Kidney (tissue), 14 donors: ENCODE measurements around the gene CD58. TPM values are rescaled to one million over a fixed set of nuclear protein-coding genes. Genes with fewer than 3 reads are reported as not detected.
A peak's percentile ranks its signal among the peaks of the same experiment; 100 is the strongest.
"Not testable (repeated sequence)": the region's sequence is repeated elsewhere in the genome, so short reads cannot be mapped to it uniquely, and the experiment has no call there.

Experiments used
- DNase-seq, 5 donors: peaks; one replicate each; pipeline ENCODE4 v3.0.0-alpha.2; 2013 to 2020
- FAIRE-seq: peaks from 2 replicates; lab custom pipeline; 2012; peaks lifted over from hg19 to GRCh38; lab: Jason Lieb, UNC
- H3K27ac ChIP-seq, 2 donors: one replicate each; pipeline ENCODE4 v1.7.0; 2013; ENCODE audit warnings: low read depth in 2 of 2, low read length in 2 of 2, inconsistent platforms in 1 of 2
- H3K27me3 ChIP-seq: one replicate; pipeline ENCODE4 v1.7.1; 2013; ENCODE audit warnings: low read length, inconsistent platforms; ENCODE audit not compliant: control insufficient read depth, insufficient read depth
- H3K36me3 ChIP-seq, 3 donors: one replicate each; pipeline versions ENCODE4 v1.7.0 to v1.7.1; 2013; ENCODE audit warnings: low read length in 3 of 3, control low read depth in 1 of 3, inconsistent platforms in 1 of 3; ENCODE audit not compliant: insufficient read depth in 3 of 3, control insufficient read depth in 2 of 3
- H3K4me1 ChIP-seq, 3 donors: one replicate each; pipeline versions ENCODE4 v1.7.0 to v1.7.1; 2013; ENCODE audit warnings: low read length in 3 of 3, inconsistent platforms in 1 of 3, low read depth in 1 of 3; ENCODE audit not compliant: control insufficient read depth in 2 of 3, insufficient read depth in 2 of 3
- H3K4me3 ChIP-seq, 3 donors: one replicate each; pipeline versions ENCODE4 v1.7.0 to v1.8.1; 2013; ENCODE audit warnings: low read length in 3 of 3, control low read depth in 1 of 3, inconsistent platforms in 1 of 3
- H3K9ac ChIP-seq, 3 donors: one replicate each; pipeline versions ENCODE4 v1.7.0 to v1.7.1; 2013; ENCODE audit warnings: low read length in 3 of 3, control low read depth in 1 of 3, inconsistent platforms in 1 of 3
- H3K9me3 ChIP-seq, 3 donors: one replicate each; pipeline versions ENCODE4 v1.7.0 to v1.7.1; 2013; ENCODE audit warnings: low read length in 3 of 3, control low read depth in 1 of 3, inconsistent platforms in 1 of 3; ENCODE audit not compliant: control insufficient read depth in 2 of 3, insufficient read depth in 1 of 3
- intact Hi-C: fragments of 100-400 bp; cut with DNase I; formaldehyde crosslinking; loops from one replicate; pipeline ENCODE4 v1.11.1; 2022
- polyA plus RNA-seq: library from polyadenylated mRNA; stranded (reverse); fragments of 350-450 nt; fragmentation: Illumina TruSeq; extraction: RNeasy Lipid Tissue Mini Kit (QIAGEN cat#74804); gene quantifications from one replicate; pipeline ENCODE4 v1.2.3, GENCODE V29; 2014; ENCODE audit warnings: low read depth, low replicate concordance; ENCODE audit not compliant: insufficient read depth
- total RNA-seq: library from RNA; stranded (reverse); fragmentation: NEBNext Ultra II Directional; extraction: Animal tissue kit (Norgen Biotek cat#: 25700); gene quantifications from one replicate; pipeline ENCODE4 v1.2.1, GENCODE V29; 2021
- TF ChIP-seq, protein P1 (sequence below): IDR thresholded peaks from 3 replicates; pipeline ENCODE4 v1.5.1; 2012; ENCODE audit warnings: mild to moderate bottlenecking, moderate library complexity, borderline replicate concordance; ENCODE audit not compliant: insufficient read depth; ENCODE audit errors: extremely low read depth
- donor health status: control.
- donor health status: control.
- donor health status: control.
- donor health status: control.
- donor health status: control.
- donor health status: DM: yes; HTN: yes; CAD: no.
- donor health status: Normal renal cell carcinoma (clear cell type).

The CD58 gene
- total and polyA plus RNA-seq, 2 donors from 2014 or later: 27.4 to 36.6 TPM

DNA sequence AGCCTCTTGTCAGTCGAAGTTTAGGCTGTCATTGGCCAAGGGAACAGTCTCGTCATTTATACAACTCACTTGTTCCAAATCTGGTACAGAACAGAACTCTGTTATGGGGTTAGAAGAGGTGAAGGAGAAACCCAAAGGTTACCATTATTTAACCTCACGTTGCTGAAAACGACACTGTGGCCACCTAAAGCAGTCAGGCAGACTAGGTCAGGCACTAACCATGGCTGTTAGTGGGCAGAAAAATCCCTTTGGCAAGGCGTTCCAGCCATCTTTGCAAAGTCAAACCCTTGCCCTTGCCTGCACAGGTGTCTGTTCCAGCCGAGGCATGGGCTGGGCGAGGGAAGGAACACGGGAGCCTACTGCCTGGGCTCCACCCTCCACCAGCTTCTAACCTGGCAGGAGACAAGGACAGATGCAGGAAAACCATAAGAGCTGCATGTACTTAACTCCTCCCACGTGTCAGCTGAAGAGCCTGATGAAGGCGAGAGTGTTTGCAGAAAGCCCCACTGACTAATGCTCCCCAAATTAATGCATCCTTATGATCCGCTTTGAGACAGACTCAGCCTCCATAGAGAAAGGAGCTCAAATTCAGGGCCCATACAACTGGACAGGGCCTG, 27.7 kb upstream of the CD58 start:
- H3K4me3 ChIP-seq, H3K9me3 ChIP-seq, H3K9ac ChIP-seq, intact Hi-C loops, H3K36me3 ChIP-seq, H3K4me1 ChIP-seq, DNase-seq, H3K27me3 ChIP-seq, FAIRE-seq: not testable (repeated sequence)
- peak overlapping the region in 1 of 2 donors; percentile 13 for H3K27ac ChIP-seq

DNA sequence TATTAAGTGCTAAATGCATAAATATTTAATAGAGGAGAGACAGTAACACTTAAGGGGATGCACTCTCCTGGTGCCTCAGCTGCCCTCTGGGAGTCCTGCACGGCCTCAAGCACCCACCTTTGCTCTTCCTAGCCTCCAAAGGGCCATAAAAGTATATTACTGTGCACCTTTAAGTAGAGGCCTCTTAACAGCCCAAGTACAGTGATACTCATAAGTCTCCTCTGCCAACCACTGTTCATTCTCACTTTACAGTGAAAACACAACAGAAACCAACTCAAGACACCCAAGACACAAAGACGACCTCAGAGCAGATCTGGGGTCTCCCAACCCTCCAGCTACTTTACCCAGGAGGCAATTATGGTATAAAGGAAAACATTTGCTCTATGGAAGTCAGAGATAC, 26.6 kb upstream of the CD58 start:
- H3K4me3 ChIP-seq, intact Hi-C loops, DNase-seq, H3K9me3 ChIP-seq, H3K9ac ChIP-seq, H3K27ac ChIP-seq, FAIRE-seq, H3K27me3 ChIP-seq, H3K36me3 ChIP-seq, H3K4me1 ChIP-seq: not testable (repeated sequence)

DNA sequence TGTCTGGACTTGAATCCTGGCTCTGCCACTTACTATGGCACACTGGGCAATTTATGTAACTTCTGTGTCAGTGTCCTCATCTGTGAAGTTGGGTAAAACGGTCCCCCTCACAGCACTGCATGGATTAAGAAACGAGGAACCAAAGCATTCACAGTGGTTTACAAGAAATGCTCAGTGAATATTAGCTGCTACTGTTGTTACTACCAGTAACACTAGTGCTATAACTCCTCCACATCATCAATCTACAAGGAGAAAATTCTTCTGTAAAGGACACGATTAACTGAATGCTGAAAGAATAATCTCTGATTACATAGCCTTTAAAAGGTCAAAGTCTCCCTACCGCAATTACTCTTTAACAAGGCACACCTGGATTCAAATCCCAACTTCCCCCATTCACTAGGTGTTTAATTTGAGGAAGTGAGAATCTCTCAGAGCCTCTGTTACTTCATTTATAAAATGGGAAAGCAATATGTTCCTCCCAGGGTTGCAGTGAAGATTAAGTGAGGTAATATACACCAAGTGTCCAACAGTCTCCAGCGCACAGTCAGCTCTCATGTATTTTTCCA, 26.0 kb upstream of the CD58 start:
- H3K27me3 ChIP-seq, intact Hi-C loops, FAIRE-seq, H3K4me1 ChIP-seq, H3K9ac ChIP-seq, H3K36me3 ChIP-seq, DNase-seq, H3K27ac ChIP-seq, H3K9me3 ChIP-seq, H3K4me3 ChIP-seq: not testable (repeated sequence)

DNA sequence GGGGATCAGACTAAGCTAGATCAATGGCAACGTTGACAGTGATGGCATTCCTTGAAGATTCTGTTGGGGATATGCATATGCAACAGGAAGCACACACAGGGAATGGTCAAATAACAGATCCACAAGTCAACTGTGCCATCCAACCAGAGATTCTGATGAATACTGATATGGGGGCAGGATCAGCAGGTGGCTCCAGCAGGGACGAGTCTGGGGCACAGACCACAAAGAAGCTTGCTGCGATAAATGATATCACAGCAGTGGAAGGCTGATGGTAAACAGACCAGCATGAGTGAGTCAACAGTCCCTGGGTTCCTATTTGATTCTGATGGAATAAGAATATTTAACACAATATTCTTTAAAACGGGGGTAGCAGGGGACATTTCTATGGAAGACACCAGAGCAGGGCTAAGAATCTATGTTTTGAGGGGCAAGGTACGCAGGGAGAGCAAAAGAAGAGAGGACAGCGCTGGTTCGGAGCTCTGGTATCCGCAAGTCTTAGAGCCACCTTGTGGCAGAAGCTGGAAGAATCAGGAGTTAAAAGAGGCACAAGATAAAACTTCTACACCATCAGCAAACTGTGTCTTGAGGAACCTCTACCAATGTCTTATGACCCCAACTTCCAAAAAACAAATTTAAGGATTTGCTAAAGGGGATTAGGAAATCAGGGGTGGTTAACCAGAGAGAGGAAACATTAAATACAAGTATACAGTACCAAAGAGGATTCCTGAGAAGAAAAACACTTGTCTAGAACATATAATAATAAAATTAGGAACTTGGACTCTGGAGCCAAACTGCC, 25.3 kb upstream of the CD58 start:
- H3K9me3 ChIP-seq, H3K27ac ChIP-seq, H3K9ac ChIP-seq, H3K27me3 ChIP-seq, H3K4me3 ChIP-seq, H3K36me3 ChIP-seq, H3K4me1 ChIP-seq, FAIRE-seq, intact Hi-C loops: not testable (repeated sequence)
- TF ChIP-seq, protein P1, sequence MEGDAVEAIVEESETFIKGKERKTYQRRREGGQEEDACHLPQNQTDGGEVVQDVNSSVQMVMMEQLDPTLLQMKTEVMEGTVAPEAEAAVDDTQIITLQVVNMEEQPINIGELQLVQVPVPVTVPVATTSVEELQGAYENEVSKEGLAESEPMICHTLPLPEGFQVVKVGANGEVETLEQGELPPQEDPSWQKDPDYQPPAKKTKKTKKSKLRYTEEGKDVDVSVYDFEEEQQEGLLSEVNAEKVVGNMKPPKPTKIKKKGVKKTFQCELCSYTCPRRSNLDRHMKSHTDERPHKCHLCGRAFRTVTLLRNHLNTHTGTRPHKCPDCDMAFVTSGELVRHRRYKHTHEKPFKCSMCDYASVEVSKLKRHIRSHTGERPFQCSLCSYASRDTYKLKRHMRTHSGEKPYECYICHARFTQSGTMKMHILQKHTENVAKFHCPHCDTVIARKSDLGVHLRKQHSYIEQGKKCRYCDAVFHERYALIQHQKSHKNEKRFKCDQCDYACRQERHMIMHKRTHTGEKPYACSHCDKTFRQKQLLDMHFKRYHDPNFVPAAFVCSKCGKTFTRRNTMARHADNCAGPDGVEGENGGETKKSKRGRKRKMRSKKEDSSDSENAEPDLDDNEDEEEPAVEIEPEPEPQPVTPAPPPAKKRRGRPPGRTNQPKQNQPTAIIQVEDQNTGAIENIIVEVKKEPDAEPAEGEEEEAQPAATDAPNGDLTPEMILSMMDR: peak; percentile 42
- peak in 2 of 5 donors; percentile 20 to 29 for DNase-seq

DNA sequence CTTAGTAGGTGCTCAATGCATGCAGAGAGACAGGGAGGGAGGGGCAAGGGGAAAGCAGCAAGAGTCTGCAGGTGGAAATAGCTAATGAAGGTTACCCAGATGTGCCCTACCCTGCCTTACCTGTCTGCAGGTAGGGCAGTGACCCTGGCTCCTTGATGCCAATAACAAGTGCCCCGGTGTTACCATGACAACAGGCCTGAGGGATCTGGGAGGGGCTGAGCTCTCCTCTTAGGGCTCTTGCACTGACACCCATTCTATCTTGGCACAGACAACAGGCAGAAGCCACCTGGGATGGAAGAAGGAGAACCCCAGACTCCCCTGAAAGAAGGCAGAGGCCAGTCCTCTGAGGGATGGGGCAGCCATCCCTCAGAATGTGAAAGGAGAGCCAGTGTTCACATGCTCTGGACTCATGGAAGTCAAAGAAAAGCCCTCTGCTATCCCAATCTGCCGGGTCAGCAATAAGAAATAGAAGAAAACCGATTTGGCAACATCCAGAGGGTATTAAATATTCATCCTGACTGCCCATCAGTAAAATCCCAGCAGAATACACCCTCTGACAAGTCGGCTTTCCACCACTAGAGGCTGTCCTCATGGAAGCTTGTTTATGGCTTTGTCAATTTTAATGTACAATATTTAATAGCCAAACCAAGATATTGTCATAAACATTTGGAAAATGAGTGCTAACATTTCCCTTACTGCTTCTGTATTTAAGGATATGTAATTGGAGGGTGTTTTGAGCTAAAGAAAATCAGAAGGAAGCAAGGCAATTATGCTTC, 24.4 kb upstream of the CD58 start:
- H3K9me3 ChIP-seq, H3K36me3 ChIP-seq, intact Hi-C loops, FAIRE-seq, DNase-seq, H3K27ac ChIP-seq, H3K4me3 ChIP-seq, H3K9ac ChIP-seq, H3K27me3 ChIP-seq, H3K4me1 ChIP-seq: not testable (repeated sequence)

DNA sequence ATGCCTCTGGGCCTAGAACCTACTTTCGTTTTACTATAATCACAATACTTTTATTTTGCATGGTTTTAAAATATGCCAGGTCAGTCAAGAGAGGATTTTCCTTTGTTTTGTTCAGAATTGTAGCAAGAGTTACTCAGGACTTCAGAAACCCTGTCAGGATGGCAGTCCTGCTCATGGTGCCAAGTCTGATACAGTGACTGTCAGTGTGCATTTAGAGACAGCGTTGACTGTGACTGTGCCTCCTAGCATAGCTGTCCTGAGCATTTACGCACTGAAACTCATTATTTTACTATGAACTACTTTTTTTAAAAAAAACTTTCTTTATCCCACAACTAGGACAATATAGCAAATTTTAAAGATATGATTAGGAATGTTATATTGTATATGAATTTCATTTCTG, 23.2 kb upstream of the CD58 start:
- H3K27me3 ChIP-seq, H3K9me3 ChIP-seq, H3K9ac ChIP-seq, H3K4me3 ChIP-seq, DNase-seq, FAIRE-seq, H3K4me1 ChIP-seq, H3K36me3 ChIP-seq, intact Hi-C loops, H3K27ac ChIP-seq: not testable (repeated sequence)

DNA sequence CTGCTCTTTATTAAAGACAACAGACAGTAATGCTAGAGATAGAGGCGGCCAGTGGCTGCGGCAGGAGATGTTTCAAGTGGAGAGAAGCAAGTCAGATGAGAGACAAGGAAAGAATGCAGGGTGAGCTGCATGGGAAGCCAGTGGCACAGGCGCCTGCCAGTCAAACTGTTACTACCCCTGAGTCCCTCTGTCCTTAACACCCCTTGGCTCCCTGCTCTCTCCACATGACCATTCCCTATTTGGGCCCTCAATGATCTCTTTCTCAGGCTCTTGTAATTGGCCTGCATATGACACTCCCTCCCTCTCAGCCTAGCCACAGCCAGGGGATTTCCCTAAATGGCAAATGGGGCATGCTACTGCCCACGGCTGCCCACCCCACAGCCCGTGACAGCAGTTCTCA, 22.6 kb upstream of the CD58 start:
- H3K4me3 ChIP-seq, intact Hi-C loops, H3K27ac ChIP-seq, H3K36me3 ChIP-seq, H3K27me3 ChIP-seq, H3K4me1 ChIP-seq, H3K9me3 ChIP-seq, FAIRE-seq, H3K9ac ChIP-seq, DNase-seq: not testable (repeated sequence)
